DOHH2 (cell line): ENCODE data around the gene SLC11A1.

Experiments
- H3F3A ChIP-seq: fragments of 200-600 bp; sonication (generic), shearing (Covaris generic); 2 replicates; pipeline ENCODE4 v1.6.0; 2016; ENCODE audit warnings: antibody characterized with exemption, mild to moderate bottlenecking; ENCODE audit not compliant: control insufficient read depth, insufficient read depth
- H3K27ac ChIP-seq: fragments of 200-600 bp; sonication (generic); 2 replicates; pipeline ENCODE4 v1.5.1; 2014; ENCODE audit warnings: low read depth, mild to moderate bottlenecking, low read length, moderate library complexity
- H3K27me3 ChIP-seq: fragments of 200-600 bp; sonication (generic); 2 replicates; pipeline ENCODE4 v1.6.1; 2014; ENCODE audit warnings: mild to moderate bottlenecking, low read length, mixed read lengths; ENCODE audit not compliant: control insufficient read depth
- H3K36me3 ChIP-seq: fragments of 200-600 bp; sonication (generic); 2 replicates; pipeline ENCODE4 v1.6.1; 2014; ENCODE audit warnings: mild to moderate bottlenecking, low read length, moderate library complexity, mixed read lengths; ENCODE audit not compliant: control insufficient read depth
- H3K4me1 ChIP-seq: fragments of 200-600 bp; sonication (generic); 2 replicates; pipeline ENCODE4 v1.6.1; 2014; ENCODE audit warnings: mild to moderate bottlenecking, low read length, mixed read lengths; ENCODE audit not compliant: control insufficient read depth
- H3K4me2 ChIP-seq: fragments of 200-600 bp; sonication (generic); 2 replicates; pipeline ENCODE4 v1.6.0; 2014; ENCODE audit warnings: mild to moderate bottlenecking, low read length, moderate library complexity
- H3K4me3 ChIP-seq: fragments of 200-600 bp; sonication (generic); 2 replicates; pipeline ENCODE4 v1.5.1; 2014; ENCODE audit warnings: mild to moderate bottlenecking, low read length, mixed read lengths
- H3K79me2 ChIP-seq: fragments of 200-600 bp; sonication (generic); 2 replicates; pipeline ENCODE4 v1.6.1; 2014; ENCODE audit warnings: mild to moderate bottlenecking, low read length, mixed read lengths; ENCODE audit not compliant: control insufficient read depth
- H3K9me2 ChIP-seq: fragments of 200-600 bp; sonication (generic); replicated peaks from 2 replicates; pipeline ENCODE4 v1.6.1; 2014; ENCODE audit warnings: mild to moderate bottlenecking, low read length, mixed read lengths; ENCODE audit not compliant: control insufficient read depth
- H3K9me3 ChIP-seq: fragments of 200-600 bp; sonication (generic); 2 replicates; pipeline ENCODE4 v1.6.1; 2014; ENCODE audit warnings: antibody characterized with exemption, low read length, mixed read lengths; ENCODE audit not compliant: control insufficient read depth, insufficient read depth
- H4K20me1 ChIP-seq: fragments of 200-600 bp; sonication (generic); 2 replicates; pipeline ENCODE4 v1.6.0; 2014; ENCODE audit warnings: low read depth, mild to moderate bottlenecking, antibody characterized with exemption, low read length, moderate library complexity; ENCODE audit not compliant: control insufficient read depth, insufficient read depth
- CTCF ChIP-seq: fragments of 200-600 bp; sonication (generic); IDR thresholded peaks from one replicate; pipeline ENCODE4 v1.5.1; 2014; ENCODE audit warnings: antibody characterized with exemption, mild to moderate bottlenecking, low read depth, low read length; ENCODE audit not compliant: poor library complexity, severe bottlenecking
- EZH2phosphoT487 ChIP-seq: fragments of 200-600 bp; sonication (generic); IDR thresholded peaks from 2 replicates; pipeline ENCODE4 v1.6.1; 2017; ENCODE audit warnings: borderline replicate concordance, mild to moderate bottlenecking, antibody characterized with exemption, low read length, moderate library complexity, mixed read lengths

SLC11A1 gene

GRCh38 chr2:218381916-218382366 lies at the start of gene SLC11A1:
SLC11A1 (plus strand) TSS chr2:218382273; CDS start chr2:218382369, 96 bp downstream.
- no peaks in the 10 kb centered on the region for H3K36me3 ChIP-seq
- H3K27ac ChIP-seq, result no peak within 1 kb of the TSS
- H3K9me2 ChIP-seq, result no peaks in the 10 kb centered on the region
- H3K79me2 ChIP-seq, result no peaks in the 10 kb centered on the region
- no peak for TF ChIP-seq CTCF
- no peaks in the 10 kb centered on the region for H3K9me3 ChIP-seq
- H3F3A ChIP-seq, result no peaks in the 10 kb centered on the region; the same call in 1 of the 2 replicates
- peak within 1 kb of the TSS; percentile 59 for H3K4me2 ChIP-seq
- 0 out of 2 replicates have a peak, but pooled peaks cover 2% of the 10 kb centered on the region for H4K20me1 ChIP-seq
- H3K4me3 ChIP-seq, result peak within 1 kb of the TSS; percentile 38
- peaks cover 5% of the 10 kb centered on the region; the same call in 1 of the 2 replicates for H3K27me3 ChIP-seq
- H3K4me1 ChIP-seq, result peaks cover 17% of the 10 kb centered on the region

- Histone ChIP-seq H3F3A (peaks cover 16% of the 10 kb centered on the region), H3K79me2 (no peaks in the 10 kb centered on the region), H4K20me1 (no peaks in the 10 kb centered on the region), H3K36me3 (no peaks in the 10 kb centered on the region), H3K27me3 (no peaks in the 10 kb centered on the region), H3K9me2 (no peaks in the 10 kb centered on the region), H3K4me3 (no peak overlapping the region), H3K4me1 (peaks cover 65% of the 10 kb centered on the region), H3K27ac (no peak overlapping the region), H3K4me2 (no peak overlapping the region; the same call in 1 of the 2 replicates), H3K9me3 (no peaks in the 10 kb centered on the region)
- TF ChIP-seq EZH2phosphoT487 (no peak), CTCF (no peak)
These were observed 49.8 kb upstream of the SLC11A1 start for GRCh38 chr2:218332288-218332687.

- TF ChIP-seq CTCF, result no peak
- TF ChIP-seq EZH2phosphoT487, result no peak
- H3K27ac ChIP-seq, result peak overlapping the region; percentile 47
- no peaks in the 10 kb centered on the region for H4K20me1 ChIP-seq
- H3K36me3 ChIP-seq, result no peaks in the 10 kb centered on the region
- peaks cover 16% of the 10 kb centered on the region for H3F3A ChIP-seq
- H3K4me3 ChIP-seq, result peak overlapping the region; percentile 51
- H3K9me3 ChIP-seq, result no peaks in the 10 kb centered on the region
- no peaks in the 10 kb centered on the region for H3K79me2 ChIP-seq
- H3K27me3 ChIP-seq, result no peaks in the 10 kb centered on the region
- H3K9me2 ChIP-seq, result no peaks in the 10 kb centered on the region
- peak overlapping the region; percentile 51 for H3K4me2 ChIP-seq
- peaks cover 65% of the 10 kb centered on the region for H3K4me1 ChIP-seq
These were observed 49.0 kb upstream of the SLC11A1 start for GRCh38 chr2:218332920-218333645.
